GM12801 (cell line): ENCODE measurements around the gene GRK1.

Experiments used
- CTCF ChIP-seq: IDR thresholded peaks from one replicate; pipeline ENCODE4 v1.5.1; 2011; ENCODE audit warnings: control low read depth; ENCODE audit not compliant: insufficient read length; ENCODE audit errors: extremely low read depth

GRK1 gene

DNA sequence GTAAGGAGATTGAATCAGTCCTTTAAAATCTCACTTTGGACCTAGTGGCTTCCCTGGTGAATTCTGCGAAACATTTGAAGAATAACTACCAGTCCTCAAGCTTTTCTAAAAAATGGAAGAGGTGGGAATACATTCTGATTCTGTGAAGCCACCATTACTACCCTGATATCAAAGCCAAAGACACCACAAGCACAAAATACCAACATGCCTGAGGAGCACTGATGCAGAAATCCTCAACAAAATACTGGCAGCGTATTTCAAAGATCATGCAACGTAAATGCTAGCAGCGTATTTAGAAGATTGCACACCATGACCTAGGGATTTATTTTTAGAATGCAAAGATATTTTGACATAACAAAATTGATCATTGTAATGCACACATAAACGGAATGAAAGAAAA is 23.4 kb upstream of the GRK1 start:
- no peak for TF ChIP-seq CTCF

- TF ChIP-seq CTCF = no peak
Observed at GRCh38 chr13:113644800-113645199, 22.2 kb upstream of the GRK1 start.

DNA sequence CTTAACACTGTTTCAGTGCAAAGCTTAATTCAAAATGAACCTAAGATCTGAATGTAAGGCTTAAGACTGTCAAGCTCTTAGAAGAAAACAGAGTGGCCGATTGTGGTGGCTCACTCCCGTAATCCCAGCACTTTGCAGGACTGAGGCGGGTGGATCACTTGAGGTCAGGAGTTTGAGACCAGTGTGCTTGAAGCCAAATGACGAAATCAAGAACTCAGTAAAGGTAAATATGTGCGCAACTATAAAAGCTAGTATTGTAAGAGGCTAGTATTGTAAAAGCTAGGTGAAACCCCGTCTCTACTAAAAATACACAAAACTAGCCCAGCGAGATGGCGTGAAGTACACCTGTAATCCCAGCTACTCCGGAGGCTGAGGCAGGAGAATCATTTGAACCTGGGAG is 21.7 kb upstream of the GRK1 start:
- TF ChIP-seq CTCF = no peak

DNA sequence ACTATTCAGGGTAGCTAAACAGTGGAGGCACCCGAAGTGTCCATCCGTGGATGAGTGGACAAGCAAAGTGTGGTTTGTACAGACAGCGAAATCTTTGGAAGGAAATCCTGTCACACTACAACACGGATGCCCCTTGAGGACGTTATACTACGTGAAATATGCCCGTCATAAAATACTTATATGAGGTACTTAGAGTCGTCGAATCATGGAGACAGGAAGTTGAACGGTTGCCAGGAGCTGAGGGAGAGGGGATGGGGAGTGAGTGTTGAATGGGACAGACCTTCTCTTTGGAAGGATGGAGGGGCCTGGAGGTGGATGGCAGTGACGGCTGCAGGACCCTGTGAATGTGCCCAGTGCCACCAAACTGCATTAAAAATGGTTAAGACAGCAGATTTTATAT is 20.6 kb upstream of the GRK1 start:
- no peak for TF ChIP-seq CTCF

DNA sequence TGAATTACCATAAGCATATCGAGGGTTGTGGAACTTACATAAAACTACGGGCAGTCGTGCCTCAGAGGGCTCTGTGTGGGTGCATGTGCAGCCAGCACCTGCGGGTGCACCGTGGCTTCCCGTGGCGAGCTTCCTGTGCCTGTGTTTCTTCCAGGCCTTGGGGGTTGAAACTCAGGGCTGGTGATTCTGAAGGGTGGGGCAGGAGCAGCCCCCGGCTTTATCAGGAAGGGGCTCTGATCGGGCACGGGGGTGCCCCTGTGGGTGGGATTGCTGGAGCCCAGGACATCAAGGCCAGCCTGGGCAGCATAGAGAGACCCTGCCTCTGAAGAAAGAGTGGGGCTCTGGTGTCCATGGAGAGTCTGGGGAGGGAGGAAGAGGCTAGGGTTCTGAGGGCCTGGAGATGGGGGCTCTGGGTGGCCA is 20.1 kb upstream of the GRK1 start:
- no peak for TF ChIP-seq CTCF

- TF ChIP-seq CTCF = no peak
Observed at GRCh38 chr13:113647351-113648215, 19.4 kb upstream of the GRK1 start.

GRCh38 chr13:113648216-113648610 is 18.8 kb upstream of the GRK1 start:
- no peak for TF ChIP-seq CTCF
